Pancreas (tissue), 10 donors: Measurements from ENCODE around the gene TFB1M. TPM values are rescaled to one million over a fixed set of nuclear protein-coding genes. Genes with fewer than 3 reads are reported as not detected.

Experiments used
- ATAC-seq, 4 donors: fragments of 200-7000 bp; cut with Tn5 transposase; one replicate each; pipeline versions ENCODE4 v1.8.0 to v1.9.1; 2020; ENCODE audit warnings: mild to moderate bottlenecking in 4 of 4, moderate library complexity in 4 of 4
- DNase-seq, 6 donors: peaks; one replicate each; pipeline ENCODE4 v3.0.0-alpha.2; 2020
- FAIRE-seq: peaks from 2 replicates; lab custom pipeline; 2012; peaks lifted over from hg19 to GRCh38; lab: Jason Lieb, UNC
- H3K27ac ChIP-seq, 4 donors: fragments of 200-600 bp; sonication (generic); 1 replicate in 3 of 4; 2 replicates in 1 of 4; pipeline versions ENCODE4 v1.5.0 to v1.8.0; 2020
- H3K27me3 ChIP-seq, 4 donors: fragments of 200-600 bp; one replicate each; pipeline ENCODE4 v1.8.0; 2021
- H3K36me3 ChIP-seq, 3 donors: fragments of 200-600 bp; sonication (generic) in 1 of 3; one replicate each; pipeline versions ENCODE4 v1.5.0 to v1.8.0; 2020 to 2021
- H3K4me1 ChIP-seq, 3 donors: fragments of 200-600 bp; one replicate each; pipeline ENCODE4 v1.8.0; 2021
- H3K4me3 ChIP-seq, 4 donors: fragments of 200-600 bp; sonication (generic) in 2 of 4; one replicate each; pipeline versions ENCODE4 v1.5.0 to v1.8.0; 2020 to 2021
- H3K9me3 ChIP-seq, 4 donors: fragments of 200-600 bp; one replicate each; pipeline ENCODE4 v1.8.0; 2021
- CTCF ChIP-seq, 4 donors: fragments of 200-600 bp; sonication (generic) in 3 of 4; IDR thresholded peaks; one replicate each; pipeline versions ENCODE4 v1.5.0 to v1.8.0; 2021; ENCODE audit warnings: antibody characterized with exemption in 4 of 4
- WGBS, 2 donors: extraction: QIAGEN DNeasy Blood & Tissue Kit; methylation state at CpG; one replicate each; pipeline ENCODE4 v1.1.7; 2013; 5-methylcytosine and 5-hydroxymethylcytosine counted together
- intact Hi-C, 3 donors: fragments of 100-400 bp; cut with DNase I; formaldehyde crosslinking; loops; one replicate each; pipeline versions ENCODE4 v1.11.1 to v1.14.2; 2022
- polyA plus RNA-seq, 2 donors: library from polyadenylated mRNA; stranded (reverse); fragments of 200-250 nt; gene quantifications; one replicate each; pipeline ENCODE4 v1.2.3, GENCODE V29; 2013
- total RNA-seq, 6 donors: library from RNA; stranded (reverse); fragmentation: NEBNext Ultra II Directional in 4 of 6; extraction: Animal tissue kit (Norgen Biotek cat#: 25700) in 4 of 6; gene quantifications; one replicate each; pipeline versions ENCODE4 v1.2.1 to v1.2.4, GENCODE V29; 2021 to 2023
- donor health status: healthy with polysubstance abuse.
- donor health status: DM: no; HTN: no; CAD: no; lungs with moderate emphysema.
- donor health status: DM: no; HTN: no; CAD: no.
- donor health status: control.
- donor health status: control.
- donor health status: Bipolar disorder and iron deficiency.
- donor health status: DM: yes; HTN: yes; CAD: no.
- donor health status: DM: no; HTN: no; CAD: no.
- donor health status: DM: no; HTN: no; CAD: no.
- donor health status: DM: yes; HTN: yes; CAD: no.

TFB1M gene
- total and polyA plus RNA-seq, 8 donors, result 7.6 to 16.3 (median 9.2) TPM

DNA sequence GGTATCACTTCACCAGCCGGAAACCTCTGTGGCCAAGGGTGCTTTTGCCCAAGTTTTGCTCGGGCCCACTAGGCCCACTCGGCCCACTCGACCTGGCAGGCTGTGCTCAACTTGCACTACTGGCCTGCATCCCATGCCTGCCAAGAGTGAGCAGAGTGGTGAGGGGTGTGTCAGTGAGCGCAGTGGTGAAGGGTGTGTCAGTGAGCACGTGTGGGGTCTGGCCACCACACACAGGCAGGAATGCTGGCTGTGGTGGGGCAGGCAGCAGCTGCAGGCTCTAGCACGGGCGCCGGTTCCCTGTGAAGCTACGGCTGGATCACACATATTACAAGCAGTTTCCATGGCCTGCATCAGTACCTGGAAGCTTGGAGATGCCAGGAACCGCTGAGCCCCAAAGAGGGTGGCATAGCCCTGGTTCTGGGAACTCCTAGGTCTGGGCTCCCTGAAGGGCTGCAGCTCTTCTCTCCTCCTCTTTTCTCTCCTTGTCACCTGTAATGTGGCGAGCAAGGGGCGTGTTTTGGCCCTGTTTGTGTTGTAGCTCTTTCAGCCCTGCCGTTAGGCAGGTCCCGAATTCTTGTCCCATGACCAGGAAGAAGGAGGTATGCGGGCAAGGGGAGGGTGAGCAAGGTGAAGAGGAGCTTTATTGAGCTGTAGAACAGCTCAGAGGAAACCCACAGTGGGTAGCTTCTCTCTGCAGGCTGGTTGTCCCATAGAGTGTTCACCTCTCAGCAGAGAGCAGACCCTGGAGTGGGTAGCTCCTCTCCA is 101.5 kb downstream of the TFB1M start:
- no peaks in the 10 kb centered on the region for H3K27me3 ChIP-seq
- H3K27ac ChIP-seq, result no peak overlapping the region
- H3K4me1 ChIP-seq, result no peaks in the 10 kb centered on the region
- no peaks in the 10 kb centered on the region for H3K9me3 ChIP-seq
- TF ChIP-seq CTCF (IDR thresholded peaks at IDR 0.05), result no peak
- DNase-seq (no peak), ATAC-seq (no peak), FAIRE-seq (no peak)
- WGBS, 2 donors, result 89 to 96% methylated on average over 16 of the region's 16 CpGs
- intact Hi-C loops, result no loop called here
- H3K4me3 ChIP-seq, result no peak overlapping the region
- no peaks in the 10 kb centered on the region for H3K36me3 ChIP-seq

DNA sequence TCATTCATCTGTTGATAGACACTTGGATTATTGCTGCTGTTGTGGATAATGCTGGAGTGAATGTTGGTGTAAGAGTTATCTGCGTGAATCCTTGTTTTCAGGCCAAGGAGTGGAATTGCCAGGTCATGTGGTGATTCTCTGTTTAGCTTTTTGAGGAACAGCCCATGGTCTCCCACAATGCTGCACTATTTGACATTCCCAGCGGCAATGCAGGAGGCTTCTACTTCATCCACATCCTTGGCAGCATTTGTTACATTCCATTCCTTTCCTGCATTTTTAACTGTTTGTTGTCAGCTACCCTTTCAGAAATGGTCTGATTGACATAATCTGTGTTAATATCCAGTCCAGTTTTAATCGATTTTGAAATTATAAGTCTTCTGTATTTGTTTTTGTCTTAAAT is 102.2 kb downstream of the TFB1M start:
- Histone ChIP-seq H3K27me3 (no peaks in the 10 kb centered on the region), H3K27ac (no peak overlapping the region), H3K4me1 (no peaks in the 10 kb centered on the region), H3K9me3 (no peaks in the 10 kb centered on the region), H3K36me3 (no peaks in the 10 kb centered on the region), H3K4me3 (no peak overlapping the region)
- intact Hi-C loops, result no loop called here
- no peak for TF ChIP-seq CTCF (IDR thresholded peaks at IDR 0.05)
- WGBS, 2 donors, result 69 to 74% methylated on average over 3 of the region's 3 CpGs
- DNase-seq (no peak), ATAC-seq (no peak), FAIRE-seq (no peak)

- ATAC-seq, result no peak
- TF ChIP-seq CTCF (IDR thresholded peaks at IDR 0.05), result no peak
- WGBS, 2 donors, result 74 to 83% methylated on average over 5 of the region's 5 CpGs
- Histone ChIP-seq H3K27ac (no peak overlapping the region), H3K9me3 (no peaks in the 10 kb centered on the region), H3K4me3 (no peak overlapping the region), H3K27me3 (no peaks in the 10 kb centered on the region), H3K36me3 (no peaks in the 10 kb centered on the region), H3K4me1 (no peaks in the 10 kb centered on the region)
- DNase-seq, result no peak
- intact Hi-C loops, result no loop called here
- no peak for FAIRE-seq
Measured at GRCh38 chr6:155207223-155207622, 107.1 kb downstream of the TFB1M start.

Other genes starting within 250 kb of the TFB1M start
- gene CLDN20, start 50.5 kb downstream of the TFB1M start, total RNA-seq, result not detected
- gene CLDN20, start 50.5 kb downstream of the TFB1M start, polyA plus RNA-seq, result under 1 TPM in 1 of 2 donors, not detected in 1; 0.07 TPM
- gene NOX3, start 141.4 kb upstream of the TFB1M start, total RNA-seq, result not detected
- not detected for gene NOX3, start 141.4 kb upstream of the TFB1M start, polyA plus RNA-seq